ENCODE data around the gene PRKCH. TPM values are rescaled to one million over a fixed set of nuclear protein-coding genes. Genes with fewer than 3 reads are reported as not detected.

The PRKCH gene
- total and polyA plus RNA-seq, 3 donors from 2014 or later: 15.0 to 26.8 (median 25.4) TPM

DNA sequence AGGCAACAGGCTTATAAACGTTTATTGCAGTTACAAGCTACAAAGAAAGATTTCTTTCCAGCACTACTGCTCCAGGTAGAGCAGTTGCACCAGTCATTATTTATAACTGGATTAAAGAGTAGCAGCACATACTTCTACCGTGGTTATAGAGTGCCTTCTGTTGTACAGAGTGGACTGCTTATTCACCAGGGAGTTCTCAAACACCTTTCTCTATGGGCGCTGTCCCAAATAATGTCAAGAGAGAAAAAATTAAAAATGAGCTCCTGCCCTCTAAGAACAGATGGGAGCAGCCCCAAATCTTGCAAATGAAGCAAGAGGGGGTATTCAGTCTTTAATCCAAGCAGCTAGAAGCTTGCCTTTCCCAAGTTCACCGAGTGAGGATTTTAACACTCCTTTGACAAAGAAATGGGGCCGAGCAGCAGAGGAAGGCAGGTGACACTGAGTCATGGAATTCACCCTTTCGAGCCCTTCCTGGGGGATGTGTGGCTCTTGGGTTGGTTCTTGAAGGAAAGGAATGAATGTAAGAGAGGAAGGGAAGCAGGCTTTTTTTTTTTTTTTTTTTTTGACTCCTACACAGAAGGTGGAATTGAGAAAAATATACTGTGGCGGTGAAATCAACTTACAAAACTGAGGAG lies 181.2 kb downstream of the PRKCH start:
- no peaks in the 10 kb centered on the region for H3K36me3 ChIP-seq (ENCODE audit: low read depth, missing control alignments)
- TF ChIP-seq CTCF (IDR thresholded peaks at IDR 0.05): no peak
- no peak for TF ChIP-seq POLR2A (IDR thresholded peaks at IDR 0.05)
- H3K27ac ChIP-seq: no peak overlapping the region
- H3K4me3 ChIP-seq: no peak overlapping the region
- intact Hi-C loops (cut with DNase I; ENCODE audit: low total_unique reads): no loop called here
- no peak for DNase-seq
- H3K9me3 ChIP-seq: no peaks in the 10 kb centered on the region
- 72 to 73% methylated on average over 7 of the region's 7 CpGs for WGBS, 2 donors
- no peaks in the 10 kb centered on the region for H3K27me3 ChIP-seq
- H3K4me1 ChIP-seq: peaks cover 16% of the 10 kb centered on the region

GRCh38 chr14:61503167-61503801 lies 181.9 kb downstream of the PRKCH start:
- Histone ChIP-seq H3K27ac (no peak overlapping the region), H3K27me3 (no peaks in the 10 kb centered on the region), H3K36me3 (ENCODE audit: low read depth, missing control alignments) (no peaks in the 10 kb centered on the region), H3K4me3 (no peak overlapping the region), H3K4me1 (peaks cover 15% of the 10 kb centered on the region), H3K9me3 (no peaks in the 10 kb centered on the region)
- TF ChIP-seq CTCF (IDR thresholded peaks at IDR 0.05) (no peak), POLR2A (IDR thresholded peaks at IDR 0.05) (no peak)
- no peak for DNase-seq
- 72% methylated on average over 7 of the region's 7 CpGs for WGBS, 2 donors
- intact Hi-C loops (cut with DNase I; ENCODE audit: low total_unique reads): no loop called here

- H3K27ac ChIP-seq: no peak overlapping the region
Measured at GRCh38 chr14:61504901-61505300, 183.5 kb downstream of the PRKCH start.

DNA sequence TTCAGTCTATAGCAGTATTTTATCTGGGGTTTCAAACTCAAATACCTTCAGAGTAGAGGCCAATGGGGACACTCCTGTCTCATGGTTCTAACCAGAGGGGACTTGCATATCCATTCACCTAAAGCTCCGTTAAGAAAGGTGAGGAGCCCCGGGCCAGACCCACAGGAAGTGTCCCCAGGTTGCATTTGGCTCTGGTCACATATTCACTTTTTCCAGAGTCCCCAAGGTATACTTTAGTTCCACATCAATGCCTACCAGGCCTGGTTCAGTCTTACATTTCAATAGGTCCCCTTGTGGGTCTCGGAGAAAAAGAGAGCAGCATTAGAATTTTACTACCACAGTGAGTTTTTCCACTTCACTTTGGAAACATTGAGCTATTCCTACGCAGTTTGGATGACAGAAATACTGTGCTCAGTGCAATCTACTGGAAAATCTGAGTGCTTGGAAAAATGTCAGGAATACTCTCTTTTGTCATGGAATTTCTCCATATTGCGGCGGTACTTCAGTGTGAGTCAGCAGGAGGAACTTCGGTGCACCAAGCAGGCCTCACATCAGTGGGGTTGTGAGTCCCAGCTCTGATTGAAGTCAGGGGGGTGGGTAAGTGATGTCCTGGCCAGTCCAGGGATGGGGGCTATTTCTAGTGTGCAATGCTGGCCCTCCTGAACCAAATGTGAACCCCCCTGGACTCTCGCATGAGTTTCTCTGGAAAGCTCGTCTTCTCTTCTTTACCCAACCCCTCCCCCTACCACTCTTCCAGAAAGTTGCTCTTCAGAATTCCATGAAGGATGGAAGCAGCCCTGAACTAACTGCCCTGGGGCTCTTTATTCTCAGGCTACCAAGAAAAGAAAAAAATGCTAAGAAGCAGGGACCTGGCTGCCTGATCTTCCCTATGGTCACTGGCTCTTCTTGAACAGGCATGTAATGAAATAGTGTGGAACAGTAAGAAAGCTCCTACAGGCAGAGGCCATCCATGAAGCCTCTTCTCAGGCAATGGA lies 184.7 kb downstream of the PRKCH start:
- Histone ChIP-seq H3K9me3 (no peaks in the 10 kb centered on the region), H3K4me1 (peaks cover 4% of the 10 kb centered on the region), H3K27ac (no peak overlapping the region), H3K4me3 (no peak overlapping the region), H3K27me3 (no peaks in the 10 kb centered on the region), H3K36me3 (ENCODE audit: low read depth, missing control alignments) (no peaks in the 10 kb centered on the region)
- no peak for TF ChIP-seq POLR2A (IDR thresholded peaks at IDR 0.05)
- no peak for TF ChIP-seq CTCF (IDR thresholded peaks at IDR 0.05)
- intact Hi-C loops (cut with DNase I; ENCODE audit: low total_unique reads): no loop called here
- 91 to 94% methylated on average over 9 of the region's 9 CpGs for WGBS, 2 donors
- DNase-seq: no peak

More at GRCh38 chr14:61504901-61505300, 183.5 kb downstream of the PRKCH start:
- Histone ChIP-seq H3K4me3 (no peak overlapping the region), H3K27me3 (no peaks in the 10 kb centered on the region), H3K4me1 (peaks cover 3% of the 10 kb centered on the region), H3K36me3 (ENCODE audit: low read depth, missing control alignments) (no peaks in the 10 kb centered on the region), H3K9me3 (no peaks in the 10 kb centered on the region)
- WGBS, 2 donors: 86 to 95% methylated on average over 2 of the region's 2 CpGs
- DNase-seq: no peak
- intact Hi-C loops (cut with DNase I; ENCODE audit: low total_unique reads): no loop called here
- no peak for TF ChIP-seq CTCF (IDR thresholded peaks at IDR 0.05)
- TF ChIP-seq POLR2A (IDR thresholded peaks at IDR 0.05): no peak
